Natural killer cell (primary cell): ENCODE measurements around the gene C1QTNF2. TPM values are rescaled to one million over a fixed set of nuclear protein-coding genes. Genes with fewer than 3 reads are reported as not detected.

Experiments used
- ATAC-seq, 3 donors: fragments of 150-1000 bp in 2 of 3; fragments of 200-7000 bp in 1 of 3; cut with Tn5 transposase; 1 replicate in 1 of 3; 2 replicates in 2 of 3; pipeline ENCODE4 v1.10.0; 2021; ENCODE audit warnings: mild to moderate bottlenecking in 2 of 3, moderate library complexity in 2 of 3
- DNase-seq, 2 donors: peaks; one replicate each; pipeline versions ENCODE4 v3.0.0 to v3.0.0-alpha.2; 2013 to 2021; ENCODE audit warnings: mixed read lengths in 1 of 2
- H3K27ac ChIP-seq: one replicate; pipeline ENCODE4 v1.5.1; 2013; ENCODE audit warnings: mild to moderate bottlenecking, low read length
- H3K27me3 ChIP-seq: one replicate; pipeline ENCODE4 v1.6.1; 2013; ENCODE audit warnings: low read length; ENCODE audit not compliant: control insufficient read depth, insufficient read depth
- H3K36me3 ChIP-seq: one replicate; pipeline ENCODE4 v1.6.1; 2013; ENCODE audit warnings: low read length; ENCODE audit not compliant: control insufficient read depth, insufficient read depth
- H3K4me1 ChIP-seq: one replicate; pipeline ENCODE4 v1.6.1; 2013; ENCODE audit warnings: low read length; ENCODE audit not compliant: control insufficient read depth, insufficient read depth
- H3K4me3 ChIP-seq: one replicate; pipeline ENCODE4 v1.5.1; 2013; ENCODE audit warnings: low read length
- H3K9me3 ChIP-seq: one replicate; pipeline ENCODE4 v1.6.1; 2013; ENCODE audit warnings: low read length; ENCODE audit not compliant: control insufficient read depth, insufficient read depth
- H3K27ac Mint-ChIP-seq, 2 donors: one replicate each; pipeline ENCODE4 v1.8.0; 2022; ENCODE audit warnings: mild to moderate bottlenecking in 2 of 2, mixed read lengths in 2 of 2, moderate library complexity in 1 of 2
- H3K27me3 Mint-ChIP-seq, 2 donors: one replicate each; pipeline ENCODE4 v1.8.0; 2022; ENCODE audit warnings: low read depth in 2 of 2, mixed read lengths in 2 of 2
- H3K36me3 Mint-ChIP-seq: one replicate; pipeline ENCODE4 v1.8.0; 2022; ENCODE audit warnings: mixed read lengths
- H3K4me1 Mint-ChIP-seq, 2 donors: one replicate each; pipeline ENCODE4 v1.8.0; 2022; ENCODE audit warnings: mixed read lengths in 2 of 2
- H3K4me3 Mint-ChIP-seq: one replicate; pipeline ENCODE4 v1.8.0; 2022; ENCODE audit warnings: mild to moderate bottlenecking, moderate library complexity, mixed read lengths
- H3K9me3 Mint-ChIP-seq, 2 donors: one replicate each; pipeline ENCODE4 v1.8.0; 2022; ENCODE audit warnings: mixed read lengths in 2 of 2
- WGBS: methylation state at CpG from one replicate; pipeline ENCODE4 v1.1.7; 2013; ENCODE audit warnings: missing lambda C conversion rate; ENCODE audit not compliant: insufficient coverage; 5-methylcytosine and 5-hydroxymethylcytosine counted together
- intact Hi-C: fragments of 100-400 bp; cut with micrococcal nuclease; formaldehyde crosslinking; loops from one replicate; pipeline ENCODE4 v1.14.2; 2022
- total RNA-seq, 4 donors: library from RNA; stranded (reverse); fragments of 120-200 nt in 1 of 4; gene quantifications; one replicate each; pipeline versions ENCODE4 v1.2.3 to v1.2.4, GENCODE V29; 2013 to 2022
- TF ChIP-seq, protein P1 (sequence below): fragments of 200-600 bp; IDR thresholded peaks from one replicate; pipeline ENCODE4 v1.8.0; 2022; ENCODE audit warnings: antibody characterized with exemption

The C1QTNF2 gene
- total RNA-seq, 3 donors from 2014 or later (not counting 1 experiment from before 2014, with no cell fraction given) = not detected

DNA sequence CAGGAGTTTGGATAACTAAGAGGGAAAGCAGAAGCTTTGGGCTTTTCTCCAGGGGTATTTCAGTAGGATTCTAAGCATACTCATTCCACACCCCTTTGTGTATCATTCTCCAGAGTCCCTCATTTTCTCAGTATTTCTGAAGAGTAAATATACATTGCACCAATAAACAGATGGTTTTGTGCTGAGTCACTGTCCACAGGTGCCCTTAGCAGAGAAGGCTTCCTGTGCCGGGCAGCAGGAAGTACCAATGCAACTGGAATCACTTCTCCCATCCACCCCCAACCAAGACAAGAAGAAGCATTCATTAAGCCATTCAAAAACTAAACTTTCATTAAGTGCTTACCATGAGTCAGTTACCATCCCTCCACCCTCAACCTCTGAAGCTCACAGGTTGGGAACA, 54.5 kb downstream of the C1QTNF2 start:
- Mint-ChIP-seq H3K27ac (no peak overlapping the region), H3K4me1 (peaks cover 17% of the 10 kb centered on the region in 2 donors), H3K36me3 (no peaks in the 10 kb centered on the region), H3K27me3 (peaks cover 0 to 4% of the 10 kb centered on the region in 2 donors), H3K9me3 (no peaks in the 10 kb centered on the region), H3K4me3 (no peak overlapping the region)
- 0% methylated on average over 1 of the region's 1 CpG for WGBS
- no peaks in the 10 kb centered on the region for H3K27me3 ChIP-seq
- no peak for ATAC-seq
- no peak for DNase-seq
- H3K9me3 ChIP-seq = no peaks in the 10 kb centered on the region
- H3K36me3 ChIP-seq = no peaks in the 10 kb centered on the region
- TF ChIP-seq, protein P1, sequence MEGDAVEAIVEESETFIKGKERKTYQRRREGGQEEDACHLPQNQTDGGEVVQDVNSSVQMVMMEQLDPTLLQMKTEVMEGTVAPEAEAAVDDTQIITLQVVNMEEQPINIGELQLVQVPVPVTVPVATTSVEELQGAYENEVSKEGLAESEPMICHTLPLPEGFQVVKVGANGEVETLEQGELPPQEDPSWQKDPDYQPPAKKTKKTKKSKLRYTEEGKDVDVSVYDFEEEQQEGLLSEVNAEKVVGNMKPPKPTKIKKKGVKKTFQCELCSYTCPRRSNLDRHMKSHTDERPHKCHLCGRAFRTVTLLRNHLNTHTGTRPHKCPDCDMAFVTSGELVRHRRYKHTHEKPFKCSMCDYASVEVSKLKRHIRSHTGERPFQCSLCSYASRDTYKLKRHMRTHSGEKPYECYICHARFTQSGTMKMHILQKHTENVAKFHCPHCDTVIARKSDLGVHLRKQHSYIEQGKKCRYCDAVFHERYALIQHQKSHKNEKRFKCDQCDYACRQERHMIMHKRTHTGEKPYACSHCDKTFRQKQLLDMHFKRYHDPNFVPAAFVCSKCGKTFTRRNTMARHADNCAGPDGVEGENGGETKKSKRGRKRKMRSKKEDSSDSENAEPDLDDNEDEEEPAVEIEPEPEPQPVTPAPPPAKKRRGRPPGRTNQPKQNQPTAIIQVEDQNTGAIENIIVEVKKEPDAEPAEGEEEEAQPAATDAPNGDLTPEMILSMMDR = no peak
- no peak overlapping the region for H3K4me3 ChIP-seq
- H3K27ac ChIP-seq = no peak overlapping the region
- intact Hi-C loops = no loop called here
- peaks cover 13% of the 10 kb centered on the region for H3K4me1 ChIP-seq

DNA sequence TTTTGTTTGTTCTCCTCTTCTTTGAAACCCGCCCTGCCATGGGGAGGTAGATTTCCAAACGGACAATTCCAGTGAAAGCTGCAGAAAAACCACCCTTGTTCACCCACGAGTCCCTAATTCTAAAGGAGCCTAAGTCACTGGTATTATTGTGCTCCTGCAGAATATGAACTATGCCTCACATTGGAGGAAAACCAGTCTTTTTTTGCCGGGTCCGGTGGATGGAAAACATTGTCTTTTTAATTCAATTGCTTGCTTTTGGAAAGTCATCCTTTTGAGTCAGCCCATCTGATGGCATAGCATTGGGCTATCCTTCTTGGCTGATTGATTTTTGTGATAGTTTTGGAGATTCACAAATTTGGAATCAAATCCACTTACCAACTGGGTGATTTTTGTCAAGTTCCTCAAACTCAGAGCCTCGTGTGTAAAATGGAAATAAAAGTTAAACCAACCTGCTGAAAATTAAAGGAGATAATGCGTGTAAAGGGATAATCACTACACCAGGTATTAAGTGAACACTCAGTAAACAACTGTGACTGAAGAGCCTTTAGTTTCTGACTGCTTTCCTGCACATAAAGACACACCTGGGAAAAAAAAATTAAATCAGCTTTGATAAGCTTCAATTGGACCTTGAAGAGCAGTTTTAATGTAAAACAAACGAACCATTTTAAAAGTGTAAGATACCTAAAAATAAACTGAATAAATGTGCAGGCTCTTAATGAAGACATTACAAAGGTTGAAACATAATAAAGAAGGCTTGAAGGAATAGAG, 57.3 kb downstream of the C1QTNF2 start:
- Mint-ChIP-seq H3K4me3 (peak overlapping the region; percentile 100), H3K36me3 (no peaks in the 10 kb centered on the region), H3K4me1 (peaks cover 42% of the 10 kb centered on the region in 2 donors), H3K27ac (peak overlapping the region; percentile 87 to 89), H3K27me3 (peaks cover 0 to 2% of the 10 kb centered on the region in 2 donors), H3K9me3 (no peaks in the 10 kb centered on the region)
- Histone ChIP-seq H3K4me1 (peaks cover 24% of the 10 kb centered on the region), H3K9me3 (no peaks in the 10 kb centered on the region), H3K36me3 (no peaks in the 10 kb centered on the region), H3K27me3 (no peaks in the 10 kb centered on the region), H3K27ac (no peak overlapping the region), H3K4me3 (peak overlapping the region; percentile 49)
- DNase-seq (no peak), ATAC-seq (no peak)
- intact Hi-C loops = loop anchor here (1.0 kb wide), 1 partner anchor 15 kb away; no protein-coding TSS in a partner anchor
- TF ChIP-seq, protein P1 = no peak
- WGBS = 8% methylated on average over 5 of the region's 8 CpGs

DNA sequence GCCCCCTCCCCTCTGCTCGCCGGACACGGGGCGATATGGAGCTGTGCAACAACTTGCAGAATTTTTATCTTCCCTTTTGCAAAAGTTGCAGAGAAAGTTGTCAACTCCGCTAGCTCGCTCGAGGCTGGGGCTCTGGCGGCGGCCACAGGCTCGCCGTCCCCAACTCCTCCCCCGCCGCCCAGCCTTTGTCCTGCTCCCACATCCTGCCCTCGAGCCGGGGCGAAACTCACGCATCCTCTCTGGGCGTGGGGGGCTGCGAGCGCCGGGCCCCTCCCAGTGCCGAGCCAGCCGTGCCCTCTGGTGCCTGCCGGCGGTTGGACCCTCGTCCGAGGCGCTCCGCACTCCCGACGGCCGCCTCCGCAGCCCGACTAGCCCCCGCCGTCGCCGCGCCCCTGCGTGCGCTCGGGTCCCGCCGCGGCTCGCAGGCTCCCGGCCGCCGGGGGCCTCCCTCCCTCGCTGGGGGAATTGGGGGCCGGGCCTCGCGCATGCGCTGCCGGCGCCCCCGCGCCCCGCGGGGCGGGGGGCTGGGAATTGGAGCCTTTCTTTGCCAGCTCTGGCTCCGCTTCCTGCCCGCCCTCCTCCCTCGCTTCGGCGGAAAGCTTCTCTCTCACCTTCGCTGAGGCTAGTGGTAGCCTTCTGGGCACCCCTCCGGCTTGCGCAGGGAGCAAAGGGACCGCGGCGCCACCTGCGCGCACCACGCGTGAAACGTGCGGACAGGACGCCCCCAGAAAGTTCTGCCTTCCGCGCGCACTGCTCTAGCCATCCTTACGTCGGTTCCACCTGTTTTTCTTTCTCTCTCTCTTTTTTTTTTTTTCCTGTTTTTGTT, 58.1 kb downstream of the C1QTNF2 start, which contains the start of gene CCNJL:
CCNJL (minus strand) TSS at position 431 of the 826 bp plus-strand sequence. CDS start 641 bp downstream, outside the sequence.
- peak within 1 kb of the TSS; percentile 87 to 89 for H3K27ac Mint-ChIP-seq

More for the DNA sequence above, 58.1 kb downstream of the C1QTNF2 start, which contains the start of gene CCNJL:
- H3K27ac ChIP-seq = no peak within 1 kb of the TSS
- H3K4me3 ChIP-seq = peak within 1 kb of the TSS; percentile 70
- intact Hi-C loops = loop anchor here (1.0 kb wide), 1 partner anchor 14 kb away; no protein-coding TSS in a partner anchor
- WGBS = under 1% methylated on average over 84 of the region's 84 CpGs
- DNase-seq = peak; percentile 9 to 47
- Mint-ChIP-seq H3K4me1 (peaks cover 45% of the 10 kb centered on the region in 2 donors), H3K27me3 (peaks cover 0 to 2% of the 10 kb centered on the region in 2 donors), H3K9me3 (no peaks in the 10 kb centered on the region), H3K36me3 (no peaks in the 10 kb centered on the region), H3K4me3 (peak within 1 kb of the TSS; percentile 100)
- ATAC-seq = peak; percentile 61 to 72 (median 66)
- H3K4me1 ChIP-seq = peaks cover 24% of the 10 kb centered on the region
- H3K9me3 ChIP-seq = no peaks in the 10 kb centered on the region
- TF ChIP-seq, protein P1 = no peak
- no peaks in the 10 kb centered on the region for H3K27me3 ChIP-seq
- no peaks in the 10 kb centered on the region for H3K36me3 ChIP-seq
